K562 (cell line): ENCODE results near the gene VDAC2. TPM values are rescaled to one million over a fixed set of nuclear protein-coding genes. Genes with fewer than 3 reads are reported as not detected.
A peak's percentile ranks its signal among the peaks of the same experiment; 100 is the strongest.

Experiments
- BRD4 ChIP-seq: fragments of 200-600 bp; sonication (generic); IDR thresholded peaks from 2 replicates; pipeline ENCODE4 v1.6.1; 2017; ENCODE audit warnings: inconsistent platforms
- DACH1 ChIP-seq: fragments of 450-650 bp; IDR thresholded peaks from 2 replicates; pipeline ENCODE4 v1.6.1; 2018; ENCODE audit not compliant: partially characterized antibody
- DDX20 ChIP-seq: fragments of 450-650 bp; IDR thresholded peaks from 2 replicates; pipeline ENCODE4 v1.6.1; 2016; ENCODE audit warnings: missing genetic modification characterization, low read depth, mild to moderate bottlenecking, missing compliant biosample characterization, moderate library complexity
- EP300 ChIP-seq: IDR thresholded peaks from 2 replicates; pipeline ENCODE4 v1.6.1; 2012; ENCODE audit warnings: low read length, improper control_type of control experiment
- GABPB2 ChIP-seq: fragments of 250-450 bp; sonication (Bioruptor Pico); conservative IDR thresholded peaks from 2 replicates; pipeline ENCODE4 v1.5.1; 2021; ENCODE audit warnings: mild to moderate bottlenecking
- HNRNPUL1 ChIP-seq: fragments of 200-400 bp; formaldehyde crosslinking; IDR thresholded peaks from 2 replicates; pipeline ENCODE4 v1.6.1; 2017; ENCODE audit warnings: low read length
- MEF2A ChIP-seq: IDR thresholded peaks from 2 replicates; pipeline ENCODE4 v1.6.1; 2011; ENCODE audit warnings: low read depth, mild to moderate bottlenecking, low read length, moderate library complexity; ENCODE audit not compliant: control insufficient read depth
- NFYB ChIP-seq: IDR thresholded peaks from 2 replicates; pipeline ENCODE4 v1.6.1; 2011; ENCODE audit warnings: mild to moderate bottlenecking, moderate library complexity; ENCODE audit not compliant: insufficient read length; ENCODE audit errors: extremely low read depth
- POLR2B ChIP-seq: fragments of 450-650 bp; IDR thresholded peaks from 2 replicates; pipeline ENCODE4 v1.6.1; 2018; ENCODE audit warnings: low read depth; ENCODE audit not compliant: partially characterized antibody
- RBM15 ChIP-seq: fragments of 200-400 bp; formaldehyde crosslinking; IDR thresholded peaks from 2 replicates; pipeline ENCODE4 v1.6.1; 2018; ENCODE audit warnings: mild to moderate bottlenecking, low read length, moderate library complexity; ENCODE audit not compliant: insufficient read depth
- SRSF7 ChIP-seq: fragments of 200-400 bp; formaldehyde crosslinking; optimal IDR thresholded peaks from 2 replicates; pipeline ENCODE3; 2017; ENCODE audit warnings: mild to moderate bottlenecking, low read depth, low read length
- TGIF2 ChIP-seq: sonication (generic); formaldehyde crosslinking; IDR thresholded peaks from 2 replicates; pipeline ENCODE4 v1.8.1; 2022; ENCODE audit warnings: mild to moderate bottlenecking, missing genetic modification reagents, moderate library complexity
- ZNF133 ChIP-seq: fragments of 250-450 bp; sonication (Bioruptor Pico); IDR thresholded peaks from 2 replicates; pipeline ENCODE4 v1.4.0; 2020; ENCODE audit warnings: mild to moderate bottlenecking
- ZNF165 ChIP-seq: fragments of 250-450 bp; sonication (Bioruptor Pico); IDR thresholded peaks from 2 replicates; pipeline ENCODE4 v1.4.0; 2020; ENCODE audit warnings: borderline replicate concordance
- ZNF282 ChIP-seq: sonication (generic); formaldehyde crosslinking; IDR thresholded peaks from 2 replicates; pipeline ENCODE4 v1.8.1; 2023; ENCODE audit warnings: missing genetic modification reagents
- ZNF408 ChIP-seq: fragments of 250-450 bp; sonication (Bioruptor Pico); IDR thresholded peaks from 2 replicates; pipeline ENCODE4 v1.4.0; 2020; ENCODE audit warnings: low read depth, mild to moderate bottlenecking, moderate library complexity
- polyA plus RNA-seq, 8 experiments: library from polyadenylated mRNA; depleted of rRNA in 4 of 8; stranded (reverse) in 5 of 8; unstranded in 3 of 8; fragments of >200 nt; fragmentation: Nextera tagmentation in 2 of 8; fragmentation: Illumina TruSeq in 1 of 8; extraction: Ambion mirVana in 2 of 8; extraction: Trizol in 1 of 8; gene quantifications; 2 replicates each; pipeline versions ENCODE4 v1.2.1 to v1.2.3, GENCODE V29; 2011 to 2014; ENCODE audit warnings: inconsistent platforms in 1 of 8, missing spikeins in 1 of 8
- total RNA-seq, 7 experiments: library from RNA; depleted of rRNA in 6 of 7; stranded (reverse); fragments of >200 nt in 6 of 7; fragmentation: Illumina TruSeq in 2 of 7; extraction: Trizol in 2 of 7; gene quantifications; 2 replicates each; pipeline versions ENCODE4 v1.2.1 to v1.2.3, GENCODE V29; 2011 to 2021; ENCODE audit warnings: low replicate concordance in 1 of 7
- TF ChIP-seq, protein P1 (sequence below): fragments of 250-450 bp; sonication (Bioruptor Pico); IDR thresholded peaks from 2 replicates; pipeline ENCODE4 v1.4.0; 2020; ENCODE audit warnings: mild to moderate bottlenecking, moderate library complexity, borderline replicate concordance
- TF ChIP-seq, protein P2 (sequence below), 2 experiments: IDR thresholded peaks in 1 of 2; conservative IDR thresholded peaks in 1 of 2; 2 replicates each; pipeline ENCODE4 v1.6.1; 2016; ENCODE audit warnings: low read depth in 2 of 2, mild to moderate bottlenecking in 1 of 2, missing compliant biosample characterization in 1 of 2, missing genetic modification characterization in 1 of 2, moderate library complexity in 1 of 2
- TF ChIP-seq, protein P3 (sequence below): fragments of 250-450 bp; sonication (Bioruptor Pico); IDR thresholded peaks from 2 replicates; pipeline ENCODE4 v1.8.0; 2022; ENCODE audit warnings: inconsistent platforms

Gene VDAC2
- total and polyA plus RNA-seq, 9 of the 15 experiments (the other 6 are each of a cell fraction or from before 2014, with no cell fraction given), result 139 to 450 (median 250) TPM

DNA sequence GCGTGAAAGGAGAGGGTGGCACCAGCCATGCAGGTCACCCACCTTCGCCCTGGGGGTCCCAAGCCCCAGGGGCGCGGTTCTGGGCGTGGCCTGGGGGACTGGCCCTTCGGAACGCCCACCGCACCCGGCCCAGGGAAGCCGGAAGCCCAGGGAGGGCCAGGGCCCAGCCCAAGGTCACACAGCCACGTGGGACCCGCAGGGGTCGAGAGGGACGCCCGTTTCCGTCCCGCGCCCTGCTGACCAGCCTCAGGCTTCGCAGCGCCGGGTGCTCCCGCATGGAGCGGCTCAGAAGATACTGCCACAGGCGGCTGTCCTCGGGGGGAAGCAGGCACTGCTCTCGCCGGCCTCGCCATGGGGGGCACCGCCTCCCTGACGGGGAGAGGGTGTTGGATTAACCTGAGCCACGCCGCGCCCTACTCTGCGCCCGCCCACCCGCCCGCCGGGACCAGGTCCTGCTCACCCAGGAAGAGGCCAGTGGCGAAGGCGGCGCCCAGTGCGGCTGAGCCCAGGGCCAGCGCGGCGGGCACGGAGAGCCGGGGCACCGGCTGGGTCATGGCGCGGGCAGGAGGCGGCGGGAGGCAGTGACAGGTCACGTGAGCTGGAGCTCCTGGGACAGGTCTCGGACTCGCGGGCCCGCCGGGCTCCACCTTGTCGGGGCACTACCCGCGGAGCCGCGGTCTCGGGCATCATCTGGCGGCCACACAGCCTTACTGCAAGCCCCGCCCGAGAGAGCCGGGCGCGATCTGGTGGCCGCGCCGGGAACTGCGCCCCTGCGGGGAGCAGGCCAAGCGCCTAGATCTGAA lies 25.0 kb downstream of the VDAC2 start, which contains the start of gene COMTD1 (continued):
- TF ChIP-seq, protein P1, sequence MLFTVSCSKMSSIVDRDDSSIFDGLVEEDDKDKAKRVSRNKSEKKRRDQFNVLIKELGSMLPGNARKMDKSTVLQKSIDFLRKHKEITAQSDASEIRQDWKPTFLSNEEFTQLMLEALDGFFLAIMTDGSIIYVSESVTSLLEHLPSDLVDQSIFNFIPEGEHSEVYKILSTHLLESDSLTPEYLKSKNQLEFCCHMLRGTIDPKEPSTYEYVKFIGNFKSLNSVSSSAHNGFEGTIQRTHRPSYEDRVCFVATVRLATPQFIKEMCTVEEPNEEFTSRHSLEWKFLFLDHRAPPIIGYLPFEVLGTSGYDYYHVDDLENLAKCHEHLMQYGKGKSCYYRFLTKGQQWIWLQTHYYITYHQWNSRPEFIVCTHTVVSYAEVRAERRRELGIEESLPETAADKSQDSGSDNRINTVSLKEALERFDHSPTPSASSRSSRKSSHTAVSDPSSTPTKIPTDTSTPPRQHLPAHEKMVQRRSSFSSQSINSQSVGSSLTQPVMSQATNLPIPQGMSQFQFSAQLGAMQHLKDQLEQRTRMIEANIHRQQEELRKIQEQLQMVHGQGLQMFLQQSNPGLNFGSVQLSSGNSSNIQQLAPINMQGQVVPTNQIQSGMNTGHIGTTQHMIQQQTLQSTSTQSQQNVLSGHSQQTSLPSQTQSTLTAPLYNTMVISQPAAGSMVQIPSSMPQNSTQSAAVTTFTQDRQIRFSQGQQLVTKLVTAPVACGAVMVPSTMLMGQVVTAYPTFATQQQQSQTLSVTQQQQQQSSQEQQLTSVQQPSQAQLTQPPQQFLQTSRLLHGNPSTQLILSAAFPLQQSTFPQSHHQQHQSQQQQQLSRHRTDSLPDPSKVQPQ, result peak; percentile 63; the same call in 1 of the 2 replicates
- TF ChIP-seq, protein P2, sequence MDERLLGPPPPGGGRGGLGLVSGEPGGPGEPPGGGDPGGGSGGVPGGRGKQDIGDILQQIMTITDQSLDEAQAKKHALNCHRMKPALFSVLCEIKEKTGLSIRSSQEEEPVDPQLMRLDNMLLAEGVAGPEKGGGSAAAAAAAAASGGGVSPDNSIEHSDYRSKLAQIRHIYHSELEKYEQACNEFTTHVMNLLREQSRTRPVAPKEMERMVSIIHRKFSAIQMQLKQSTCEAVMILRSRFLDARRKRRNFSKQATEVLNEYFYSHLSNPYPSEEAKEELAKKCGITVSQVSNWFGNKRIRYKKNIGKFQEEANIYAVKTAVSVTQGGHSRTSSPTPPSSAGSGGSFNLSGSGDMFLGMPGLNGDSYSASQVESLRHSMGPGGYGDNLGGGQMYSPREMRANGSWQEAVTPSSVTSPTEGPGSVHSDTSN (CRISPR knock-in tag; IDR thresholded peaks at IDR 0.05; ENCODE audit: low read depth), result no peak
- TF ChIP-seq, protein P2 (tag; conservative IDR thresholded peaks at IDR 0.05; ENCODE audit: low read depth), result no peak
- TF ChIP-seq POLR2B, result no peak
- TF ChIP-seq, protein P3, sequence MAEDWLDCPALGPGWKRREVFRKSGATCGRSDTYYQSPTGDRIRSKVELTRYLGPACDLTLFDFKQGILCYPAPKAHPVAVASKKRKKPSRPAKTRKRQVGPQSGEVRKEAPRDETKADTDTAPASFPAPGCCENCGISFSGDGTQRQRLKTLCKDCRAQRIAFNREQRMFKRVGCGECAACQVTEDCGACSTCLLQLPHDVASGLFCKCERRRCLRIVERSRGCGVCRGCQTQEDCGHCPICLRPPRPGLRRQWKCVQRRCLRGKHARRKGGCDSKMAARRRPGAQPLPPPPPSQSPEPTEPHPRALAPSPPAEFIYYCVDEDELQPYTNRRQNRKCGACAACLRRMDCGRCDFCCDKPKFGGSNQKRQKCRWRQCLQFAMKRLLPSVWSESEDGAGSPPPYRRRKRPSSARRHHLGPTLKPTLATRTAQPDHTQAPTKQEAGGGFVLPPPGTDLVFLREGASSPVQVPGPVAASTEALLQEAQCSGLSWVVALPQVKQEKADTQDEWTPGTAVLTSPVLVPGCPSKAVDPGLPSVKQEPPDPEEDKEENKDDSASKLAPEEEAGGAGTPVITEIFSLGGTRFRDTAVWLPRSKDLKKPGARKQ (CRISPR knock-in tag), result no peak
- TF ChIP-seq GABPB2 (CRISPR knock-in tag), result no peak
- no peak for TF ChIP-seq HNRNPUL1
- no peak for TF ChIP-seq RBM15
- peak; percentile 6 for TF ChIP-seq DACH1
- no peak for TF ChIP-seq ZNF282 (CRISPR knock-in tag)
- no peak for TF ChIP-seq DDX20 (tag)
- no peak for TF ChIP-seq BRD4
- peak; percentile 50; the same call in 1 of the 2 replicates for TF ChIP-seq EP300
- TF ChIP-seq ZNF165 (CRISPR knock-in tag), result no peak
- no peak for TF ChIP-seq MEF2A
- no peak for TF ChIP-seq SRSF7
- no peak for TF ChIP-seq ZNF408
- TF ChIP-seq TGIF2 (CRISPR knock-in tag), result no peak
- TF ChIP-seq NFYB, result no peak
- TF ChIP-seq ZNF133, result no peak
